Endothelial cell of umbilical vein (primary cell): Measurements from ENCODE around the gene ZNF557. TPM values are rescaled to one million over a fixed set of nuclear protein-coding genes. Genes with fewer than 3 reads are reported as not detected.

Source experiments
- BruUV-seq: library from RNA; stranded (reverse); fragments of 400-500 nt; replicated peaks from 2 replicates; lab custom pipeline; 2021; lab: Mats Ljungman, UMichigan
- CTCF ChIA-PET: fragments of 300-600, 350-600 bp; sonication (Branson Sonifier 250); formaldehyde crosslinking; loops from one replicate; lab custom pipeline; 2021; ENCODE audit warnings: antibody characterized with exemption, inconsistent platforms; lab: Charles Lee
- POLR2A ChIA-PET: fragments of 300-600, 350-600 bp; sonication (Branson Sonifier 250); formaldehyde crosslinking; loops from one replicate; lab custom pipeline; 2021; ENCODE audit warnings: antibody characterized with exemption, inconsistent platforms; lab: Charles Lee
- DNase-seq: peaks from one replicate; pipeline ENCODE4 v3.0.0-alpha.2; 2011; ENCODE audit warnings: low read depth, low spot score
- FAIRE-seq: peaks from 2 replicates; lab custom pipeline; 2011; peaks lifted over from hg19 to GRCh38; lab: Jason Lieb, UNC
- H2AFZ ChIP-seq: 2 replicates; pipeline ENCODE4 v1.6.0; 2012; ENCODE audit warnings: low read depth, low read length, control low read depth, inconsistent platforms
- H3K27ac ChIP-seq: 2 replicates; pipeline ENCODE4 v1.5.1; 2011; ENCODE audit warnings: low read depth, mild to moderate bottlenecking, control low read depth, low read length, moderate library complexity; ENCODE audit not compliant: insufficient read depth
- H3K27me3 ChIP-seq, 2 experiments: 2 replicates each; pipeline versions ENCODE4 v1.6.0 to v1.6.1; 2011; ENCODE audit warnings: low read length in 2 of 2, mixed read lengths in 1 of 2; ENCODE audit not compliant: control insufficient read depth in 2 of 2, insufficient read depth in 2 of 2
- H3K36me3 ChIP-seq, 2 experiments: 2 replicates in 1 of 2; 3 replicates in 1 of 2; pipeline ENCODE4 v1.5.1; 2011; ENCODE audit warnings: low read length in 2 of 2, mild to moderate bottlenecking in 1 of 2, moderate library complexity in 1 of 2; ENCODE audit not compliant: control insufficient read depth in 2 of 2, insufficient read depth in 2 of 2; ENCODE audit errors: extremely low read depth in 1 of 2
- H3K4me1 ChIP-seq: 3 replicates; pipeline ENCODE4 v1.5.1; 2011; ENCODE audit warnings: mild to moderate bottlenecking, low read length; ENCODE audit not compliant: control insufficient read depth, insufficient read depth; ENCODE audit errors: extremely low read depth
- H3K4me2 ChIP-seq: 2 replicates; pipeline ENCODE4 v1.6.1; 2011; ENCODE audit warnings: low read length, control low read depth, mixed read lengths; ENCODE audit not compliant: insufficient read depth
- H3K4me3 ChIP-seq, 3 experiments: fragments of 200-600 bp in 1 of 3; sonication (generic), shearing (Covaris generic) in 1 of 3; replicated peaks in 1 of 3; 2 replicates each; pipeline ENCODE4 v1.5.1; 2011 to 2016; ENCODE audit warnings: control low read depth in 3 of 3, low read length in 3 of 3, mild to moderate bottlenecking in 2 of 3, inconsistent platforms in 1 of 3, low read depth in 1 of 3, moderate library complexity in 1 of 3; ENCODE audit not compliant: insufficient read depth in 1 of 3
- H3K79me2 ChIP-seq: 2 replicates; pipeline ENCODE4 v1.6.0; 2012; ENCODE audit warnings: low read length, inconsistent platforms; ENCODE audit not compliant: control insufficient read depth, insufficient read depth
- H3K9ac ChIP-seq: replicated peaks from 2 replicates; pipeline ENCODE3; 2011; ENCODE audit warnings: low read length, control low read depth; ENCODE audit not compliant: insufficient read depth; ENCODE audit errors: extremely low read depth
- H3K9me1 ChIP-seq: replicated peaks from 3 replicates; pipeline ENCODE4 v1.6.0; 2011; ENCODE audit warnings: mild to moderate bottlenecking, low read length; ENCODE audit not compliant: control insufficient read depth, insufficient read depth; ENCODE audit errors: extremely low read depth
- H3K9me3 ChIP-seq: replicated peaks from 2 replicates; pipeline ENCODE4 v1.5.1; 2012; ENCODE audit warnings: low read length, inconsistent platforms; ENCODE audit not compliant: control insufficient read depth, insufficient read depth
- H4K20me1 ChIP-seq: replicated peaks from 2 replicates; pipeline ENCODE3; 2011; ENCODE audit warnings: mild to moderate bottlenecking, low read length; ENCODE audit not compliant: control insufficient read depth, insufficient read depth; ENCODE audit errors: extremely low read depth
- CTCF ChIP-seq, 2 donors: IDR thresholded peaks; 1 replicate in 1 of 2; 2 replicates in 1 of 2; pipeline ENCODE4 v1.5.1; 2011; ENCODE audit warnings: low read length in 2 of 2, mild to moderate bottlenecking in 2 of 2, moderate library complexity in 2 of 2, control low read depth in 1 of 2, inconsistent platforms in 1 of 2, low read depth in 1 of 2; ENCODE audit not compliant: insufficient read depth in 1 of 2; ENCODE audit errors: extremely low read depth in 1 of 2
- EZH2 ChIP-seq: IDR thresholded peaks from 2 replicates; pipeline ENCODE4 v1.6.1; 2012; ENCODE audit warnings: borderline replicate concordance, low read depth, mild to moderate bottlenecking, moderate library complexity, low read length, inconsistent platforms; ENCODE audit not compliant: severe bottlenecking
- FOS ChIP-seq: IDR thresholded peaks from 2 replicates; pipeline ENCODE4 v1.6.1; 2011; ENCODE audit warnings: mild to moderate bottlenecking, low read length, moderate library complexity, borderline replicate concordance; ENCODE audit not compliant: insufficient read depth
- GATA2 ChIP-seq: IDR thresholded peaks from 2 replicates; pipeline ENCODE4 v1.7.0; 2011; ENCODE audit warnings: low read depth, mild to moderate bottlenecking, moderate library complexity, mixed read lengths, low read length; ENCODE audit not compliant: insufficient read length, insufficient read depth
- JUN ChIP-seq: IDR thresholded peaks from 2 replicates; pipeline ENCODE4 v1.6.1; 2011; ENCODE audit warnings: borderline replicate concordance, low read depth; ENCODE audit not compliant: insufficient read length, insufficient read depth
- MAX ChIP-seq: IDR thresholded peaks from 2 replicates; pipeline ENCODE4 v1.6.1; 2011; ENCODE audit not compliant: insufficient read depth, insufficient read length
- MYC ChIP-seq: IDR thresholded peaks from one replicate; pipeline ENCODE4 v1.6.1; 2011; ENCODE audit warnings: mild to moderate bottlenecking, low read depth, low read length
- POLR2A ChIP-seq: IDR thresholded peaks from 2 replicates; pipeline ENCODE4 v1.6.1; 2012; ENCODE audit warnings: low read depth, mild to moderate bottlenecking, control low read depth, low read length
- POLR2AphosphoS5 ChIP-seq: IDR thresholded peaks from 2 replicates; pipeline ENCODE4 v1.6.1; 2012; ENCODE audit warnings: low read depth, mild to moderate bottlenecking, control low read depth, low read length, moderate library complexity; ENCODE audit not compliant: insufficient read depth
- dilution Hi-C: fragments of 300-500 bp; cut with MboI; formaldehyde crosslinking; loops from one replicate; pipeline ENCODE4 v1.15.0; 2019; ENCODE audit warnings: low sequenced_read_pairs; ENCODE audit not compliant: extremely low pct_ligation_motif_present
- intact Hi-C: fragments of 100-400 bp; cut with micrococcal nuclease; formaldehyde crosslinking; loops from one replicate; pipeline ENCODE4 v1.10.0; 2022
- polyA plus RNA-seq, 4 experiments: library from polyadenylated mRNA; depleted of rRNA in 3 of 4; stranded (reverse) in 3 of 4; unstranded in 1 of 4; fragments of >200 nt; gene quantifications; 2 replicates each; pipeline versions ENCODE4 v1.2.1 to v1.2.3, GENCODE V29; 2011 to 2012; ENCODE audit warnings: missing spikeins in 1 of 4
- total RNA-seq: library from RNA; stranded (reverse); gene quantifications from 2 replicates; pipeline ENCODE4 v1.2.3, GENCODE V29; 2021

Gene ZNF557
- total and polyA plus RNA-seq, 2 donors (not counting 3 experiments of a cell fraction or from before 2014, with no cell fraction given): 1.9 to 8.0 TPM

DNA sequence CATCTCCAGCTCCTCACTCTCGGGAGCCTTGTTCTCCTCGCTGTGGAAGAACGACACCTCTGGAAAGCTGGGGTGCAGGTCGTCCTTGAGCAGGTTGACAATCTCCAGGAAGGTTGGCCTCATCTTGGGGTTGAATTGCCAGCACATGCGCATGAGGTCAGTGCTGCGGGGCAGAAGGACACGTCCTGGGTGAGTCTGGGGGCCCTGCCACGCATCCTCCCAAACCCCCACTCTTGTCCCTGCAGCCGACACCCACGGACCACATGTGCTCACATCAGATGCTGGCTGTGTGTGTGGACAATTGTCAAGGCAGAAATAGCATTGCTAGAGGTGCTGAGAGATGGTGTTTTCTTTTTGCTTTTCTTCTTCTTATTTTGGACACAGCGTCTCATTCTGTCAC lies 47.7 kb downstream of the ZNF557 start:
- Histone ChIP-seq H3K27ac (no peak overlapping the region), H3K4me1 (peaks cover 6% of the 10 kb centered on the region), H4K20me1 (no peaks in the 10 kb centered on the region), H2AFZ (no peak overlapping the region), H3K27me3 (no peaks in the 10 kb centered on the region), H3K4me3 (no peak overlapping the region), H3K9me1 (no peaks in the 10 kb centered on the region), H3K79me2 (no peaks in the 10 kb centered on the region), H3K9ac (no peak overlapping the region), H3K9me3 (no peaks in the 10 kb centered on the region), H3K36me3 (peaks cover 0 to 4% of the 10 kb centered on the region in 2 experiments), H3K4me2 (no peak overlapping the region)
- intact Hi-C loops (no loop called here), dilution Hi-C loops (no loop called here)
- DNase-seq (no peak), FAIRE-seq (no peak)
- TF ChIP-seq JUN (no peak), CTCF (IDR thresholded peaks at IDR 0.05; ENCODE audit: extremely low read depth in 1 of 2, insufficient read depth in 1 of 2, low read depth in 1 of 2, low read length in 2 of 2) (no peak), POLR2AphosphoS5 (no peak), MYC (no peak), POLR2A (no peak), MAX (no peak), EZH2 (no peak), FOS (no peak), GATA2 (no peak)
- POLR2A ChIA-PET: no interaction called here
- CTCF ChIA-PET: interaction anchor here (1.2 to 1.7 kb wide), 2 partner anchors 9 to 15 kb away, joined by 3 to 6 read pairs; no protein-coding TSS in a partner anchor
- no TSS peak for BruUV-seq
